CD4-positive, CD25-positive, alpha-beta regulatory T cell (primary cell): ENCODE data around the gene ALDH2. TPM values are rescaled to one million over a fixed set of nuclear protein-coding genes. Genes with fewer than 3 reads are reported as not detected.

Source experiments
- ATAC-seq, 2 donors: fragments of 150-1000 bp; cut with Tn5 transposase; one replicate each; pipeline ENCODE4 v1.10.0; 2021; ENCODE audit warnings: low read depth in 2 of 2, moderate number of reproducible peaks in 2 of 2, moderate library complexity in 1 of 2
- DNase-seq, 3 donors: peaks; one replicate each; pipeline versions ENCODE4 v3.0.0 to v3.0.0-alpha.2; 2012 to 2022; ENCODE audit warnings: mixed read lengths in 1 of 3
- H3K27ac ChIP-seq: one replicate; pipeline ENCODE4 v1.7.0; 2013; ENCODE audit warnings: mild to moderate bottlenecking, low read length; ENCODE audit not compliant: insufficient read depth, poor library complexity, severe bottlenecking
- H3K27me3 ChIP-seq: one replicate; pipeline ENCODE4 v1.7.0; 2013; ENCODE audit warnings: low read length; ENCODE audit not compliant: control insufficient read depth, insufficient read depth
- H3K36me3 ChIP-seq: one replicate; pipeline ENCODE4 v1.7.0; 2013; ENCODE audit warnings: mild to moderate bottlenecking, low read length, moderate library complexity; ENCODE audit not compliant: control insufficient read depth, insufficient read depth
- H3K4me1 ChIP-seq: 2 replicates; pipeline ENCODE4 v1.7.0; 2013; ENCODE audit warnings: mild to moderate bottlenecking, low read length; ENCODE audit not compliant: insufficient read depth, control insufficient read depth, poor library complexity, severe bottlenecking
- H3K4me3 ChIP-seq: one replicate; pipeline ENCODE4 v1.7.0; 2013; ENCODE audit warnings: low read depth, mild to moderate bottlenecking, low read length, moderate library complexity
- H3K9me3 ChIP-seq, 2 experiments: 1 replicate in 1 of 2; 2 replicates in 1 of 2; pipeline ENCODE4 v1.7.0; 2013; ENCODE audit warnings: low read length in 2 of 2, mild to moderate bottlenecking in 1 of 2, moderate library complexity in 1 of 2; ENCODE audit not compliant: control insufficient read depth in 2 of 2
- H3K27ac Mint-ChIP-seq, 3 donors: one replicate each; pipeline ENCODE4 v1.8.0; 2020 to 2022; ENCODE audit warnings: mild to moderate bottlenecking in 3 of 3, mixed read lengths in 3 of 3, moderate library complexity in 2 of 3
- H3K27me3 Mint-ChIP-seq: one replicate; pipeline ENCODE4 v1.8.0; 2022; ENCODE audit warnings: mild to moderate bottlenecking, mixed read lengths
- H3K36me3 Mint-ChIP-seq: one replicate; pipeline ENCODE4 v1.8.0; 2020; ENCODE audit warnings: mixed read lengths
- H3K4me1 Mint-ChIP-seq, 4 donors: one replicate each; pipeline ENCODE4 v1.8.0; 2020 to 2022; ENCODE audit warnings: mixed read lengths in 4 of 4, mild to moderate bottlenecking in 1 of 4
- H3K4me3 Mint-ChIP-seq, 4 donors: one replicate each; pipeline ENCODE4 v1.8.0; 2020 to 2022; ENCODE audit warnings: mild to moderate bottlenecking in 4 of 4, mixed read lengths in 4 of 4, moderate library complexity in 3 of 4
- H3K9me3 Mint-ChIP-seq, 7 donors: one replicate each; pipeline ENCODE4 v1.8.0; 2020 to 2022; ENCODE audit warnings: mixed read lengths in 7 of 7, mild to moderate bottlenecking in 3 of 7, moderate library complexity in 2 of 7
- polyA plus RNA-seq, 4 donors: library from polyadenylated mRNA; unstranded; fragments of 300-500 nt; fragmentation: Illumina TruSeq; gene quantifications; one replicate each; pipeline ENCODE4 v1.2.3, GENCODE V29; 2021
- total RNA-seq: library from RNA; stranded (reverse); gene quantifications from one replicate; pipeline ENCODE4 v1.2.3, GENCODE V29; 2022

The ALDH2 gene
- total and polyA plus RNA-seq, 5 donors from 2014 or later, result 0.02 to 1.7 (median 0.35) TPM

DNA sequence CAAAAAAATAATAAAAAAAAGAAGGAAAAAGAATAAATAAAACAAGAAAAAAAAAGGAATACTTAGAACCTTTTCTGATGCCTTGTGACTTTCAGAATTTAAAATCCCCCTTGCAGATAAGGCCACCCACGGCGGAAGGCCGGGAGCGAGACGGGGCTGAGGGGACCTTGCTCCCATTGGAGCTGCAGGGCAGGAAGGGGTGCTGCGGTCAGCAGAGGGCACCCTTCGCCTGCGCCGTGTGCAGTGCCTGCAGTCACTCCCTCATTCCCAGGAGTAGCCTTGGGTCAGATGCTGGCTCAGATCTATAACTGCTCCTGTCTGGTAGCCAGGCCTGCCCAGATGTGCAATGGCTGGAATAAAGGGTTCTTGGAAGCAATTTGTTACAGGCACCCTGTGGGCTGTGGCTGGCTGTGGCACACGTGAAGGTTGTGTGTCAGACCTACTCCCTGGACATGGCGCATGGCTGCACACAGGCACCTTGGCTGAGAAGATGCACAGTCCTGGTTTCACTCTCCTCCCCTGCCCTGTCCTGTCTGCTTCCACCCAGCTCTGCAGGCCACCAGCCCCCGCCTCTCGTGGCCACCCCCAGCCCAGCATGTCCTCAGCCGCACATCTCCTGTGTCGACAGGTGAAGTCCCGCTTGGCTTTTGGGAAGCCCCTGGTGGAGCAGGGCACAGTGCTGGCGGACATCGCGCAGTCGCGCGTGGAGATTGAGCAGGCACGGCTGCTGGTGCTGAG, 13.4 kb upstream of the ALDH2 start:
- no peaks in the 10 kb centered on the region for H3K27me3 Mint-ChIP-seq
- H3K9me3 ChIP-seq, result no peaks in the 10 kb centered on the region
- no peak overlapping the region for H3K27ac Mint-ChIP-seq
- no peaks in the 10 kb centered on the region for H3K4me1 ChIP-seq
- H3K4me1 Mint-ChIP-seq, result peaks cover 0 to 2% (median 0%) of the 10 kb centered on the region in 4 donors
- H3K4me3 Mint-ChIP-seq, result no peak overlapping the region
- H3K27me3 ChIP-seq, result no peaks in the 10 kb centered on the region
- H3K36me3 Mint-ChIP-seq, result peaks cover 13% of the 10 kb centered on the region
- ATAC-seq, result no peak
- DNase-seq, result no peak
- peaks cover 28% of the 10 kb centered on the region for H3K36me3 ChIP-seq
- no peak overlapping the region for H3K4me3 ChIP-seq
- H3K27ac ChIP-seq, result no peak overlapping the region
- no peaks in the 10 kb centered on the region for H3K9me3 Mint-ChIP-seq

DNA sequence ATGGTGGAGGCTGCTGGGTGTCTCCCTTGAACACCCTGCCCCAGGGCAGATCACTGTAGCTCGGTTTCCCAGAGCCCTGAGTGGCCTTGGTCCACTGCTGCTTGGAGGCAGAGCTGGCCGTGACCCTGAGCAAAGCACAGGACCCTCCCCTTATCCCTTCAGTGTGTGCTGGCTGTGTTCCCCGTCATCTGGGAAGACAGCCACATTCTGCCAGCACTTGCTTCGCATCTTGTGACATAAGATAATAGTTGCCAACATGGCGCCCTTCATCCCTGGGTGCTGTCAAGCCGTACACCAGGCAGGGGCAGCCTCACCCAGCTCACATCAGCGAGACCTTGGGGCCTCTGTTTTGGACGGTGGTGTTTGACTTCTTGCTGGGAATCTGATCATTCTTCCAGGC, 12.1 kb upstream of the ALDH2 start:
- DNase-seq, result no peak
- H3K27me3 ChIP-seq, result no peaks in the 10 kb centered on the region
- H3K9me3 Mint-ChIP-seq, result no peaks in the 10 kb centered on the region
- H3K4me3 Mint-ChIP-seq, result no peak overlapping the region
- ATAC-seq, result no peak
- no peaks in the 10 kb centered on the region for H3K9me3 ChIP-seq
- no peak overlapping the region for H3K27ac ChIP-seq
- no peaks in the 10 kb centered on the region for H3K4me1 ChIP-seq
- peaks cover 0 to 2% (median 0%) of the 10 kb centered on the region in 4 donors for H3K4me1 Mint-ChIP-seq
- H3K27me3 Mint-ChIP-seq, result no peaks in the 10 kb centered on the region
- H3K4me3 ChIP-seq, result no peak overlapping the region
- peaks cover 8% of the 10 kb centered on the region for H3K36me3 Mint-ChIP-seq
- peaks cover 20% of the 10 kb centered on the region for H3K36me3 ChIP-seq
- H3K27ac Mint-ChIP-seq, result no peak overlapping the region

DNA sequence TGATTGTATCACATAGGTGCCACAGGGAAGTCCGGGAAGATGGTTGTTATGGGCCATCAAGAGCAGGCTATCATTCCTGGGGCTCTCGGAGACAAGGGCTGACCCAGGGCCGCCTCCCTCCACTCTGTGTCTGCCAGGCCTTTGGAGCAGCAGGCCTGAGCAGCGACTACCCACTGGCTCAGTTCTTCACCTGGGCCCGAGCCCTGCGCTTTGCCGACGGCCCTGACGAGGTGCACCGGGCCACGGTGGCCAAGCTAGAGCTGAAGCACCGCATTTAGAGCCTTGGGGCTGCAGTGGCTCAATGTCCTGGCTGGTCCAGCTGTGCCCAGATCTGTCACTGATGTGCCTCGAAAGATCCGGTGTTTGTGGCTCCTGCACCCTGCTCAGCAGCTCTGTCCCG, 10.5 kb upstream of the ALDH2 start:
- Histone ChIP-seq H3K27me3 (no peaks in the 10 kb centered on the region), H3K4me1 (no peaks in the 10 kb centered on the region), H3K36me3 (peaks cover 14% of the 10 kb centered on the region), H3K9me3 (no peaks in the 10 kb centered on the region), H3K27ac (no peak overlapping the region), H3K4me3 (no peak overlapping the region)
- Mint-ChIP-seq H3K36me3 (peaks cover 8% of the 10 kb centered on the region), H3K9me3 (no peaks in the 10 kb centered on the region), H3K4me3 (no peak overlapping the region), H3K4me1 (peaks cover 0 to 2% (median 0%) of the 10 kb centered on the region in 4 donors), H3K27ac (no peak overlapping the region), H3K27me3 (no peaks in the 10 kb centered on the region)
- DNase-seq (no peak), ATAC-seq (no peak)

DNA sequence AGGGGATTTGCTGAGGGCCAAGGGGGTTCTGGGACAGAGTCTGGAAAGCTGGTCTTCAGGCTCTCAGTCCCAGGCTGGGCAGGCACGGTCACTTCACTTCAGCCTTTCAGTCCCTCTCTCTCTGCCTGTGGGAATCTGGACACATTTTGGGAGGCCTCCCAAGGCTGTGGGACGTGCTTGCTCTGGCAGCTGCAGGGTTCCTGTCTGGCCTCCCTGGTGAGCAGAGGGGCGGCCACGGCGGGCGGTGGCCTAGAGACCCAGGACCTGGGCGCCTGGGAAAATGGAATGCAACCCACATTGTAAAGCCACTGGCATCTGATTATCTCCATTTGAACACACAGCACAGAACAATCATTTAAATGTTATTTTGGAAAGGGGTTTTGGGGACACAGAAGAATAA, 10.1 kb upstream of the ALDH2 start:
- Histone ChIP-seq H3K27me3 (no peaks in the 10 kb centered on the region), H3K4me1 (no peaks in the 10 kb centered on the region), H3K27ac (no peak overlapping the region), H3K36me3 (peaks cover 14% of the 10 kb centered on the region), H3K9me3 (no peaks in the 10 kb centered on the region), H3K4me3 (no peak overlapping the region)
- no peak for ATAC-seq
- DNase-seq, result no peak
- Mint-ChIP-seq H3K4me1 (peaks cover 0 to 2% (median 0%) of the 10 kb centered on the region in 4 donors), H3K9me3 (no peaks in the 10 kb centered on the region), H3K27me3 (no peaks in the 10 kb centered on the region), H3K36me3 (peaks cover 8% of the 10 kb centered on the region), H3K4me3 (no peak overlapping the region), H3K27ac (no peak overlapping the region)

DNA sequence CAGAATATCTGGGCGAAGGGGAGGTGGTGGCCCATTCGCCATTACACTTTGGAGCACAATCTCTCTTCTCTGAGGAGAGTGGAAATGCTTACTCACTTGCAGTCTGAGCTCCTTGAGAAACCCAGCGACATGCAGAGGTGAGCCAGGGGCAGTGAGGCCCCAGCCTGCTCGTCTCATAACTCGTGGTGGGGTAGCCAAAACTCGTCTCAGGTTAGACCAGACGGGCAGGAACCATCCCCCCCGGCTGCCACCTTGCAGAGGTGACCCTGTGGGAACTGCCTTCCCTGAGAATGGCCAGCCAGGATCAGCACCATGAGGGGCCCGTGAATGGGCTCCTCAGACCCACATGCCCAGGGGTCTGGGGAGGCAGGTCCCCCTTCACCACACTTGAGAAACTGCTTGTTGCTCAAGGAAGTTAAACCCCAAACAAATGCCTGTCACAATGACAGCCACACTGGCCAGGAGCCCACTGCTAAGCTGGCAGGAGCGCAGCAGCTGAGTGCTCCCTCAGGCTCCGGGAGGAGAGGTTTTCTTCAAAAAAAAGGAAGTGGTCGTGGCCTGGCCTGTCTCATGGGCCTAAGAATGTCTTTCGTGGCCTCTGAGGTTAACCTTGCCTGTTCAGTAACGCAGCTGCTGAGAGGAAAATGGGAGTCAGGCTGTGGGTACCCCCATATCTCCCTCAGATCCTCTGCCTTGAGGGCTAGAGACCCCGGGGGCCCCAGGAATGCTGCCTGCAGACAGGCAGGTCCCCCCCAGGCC, 9.2 kb upstream of the ALDH2 start:
- Mint-ChIP-seq H3K9me3 (no peaks in the 10 kb centered on the region), H3K27ac (peak overlapping the region in 1 of 3 donors; percentile 15), H3K36me3 (peaks cover 8% of the 10 kb centered on the region), H3K4me1 (peaks cover 0 to 2% (median under 1%) of the 10 kb centered on the region in 4 donors), H3K27me3 (peaks cover 4% of the 10 kb centered on the region), H3K4me3 (no peak overlapping the region)
- no peaks in the 10 kb centered on the region for H3K4me1 ChIP-seq
- no peaks in the 10 kb centered on the region for H3K27me3 ChIP-seq
- ATAC-seq (peak in 1 of 2 donors; percentile 40), DNase-seq (peak in 1 of 3 donors; percentile 24)
- no peaks in the 10 kb centered on the region for H3K9me3 ChIP-seq
- H3K4me3 ChIP-seq, result no peak overlapping the region
- peaks cover 14% of the 10 kb centered on the region for H3K36me3 ChIP-seq
- no peak overlapping the region for H3K27ac ChIP-seq

DNA sequence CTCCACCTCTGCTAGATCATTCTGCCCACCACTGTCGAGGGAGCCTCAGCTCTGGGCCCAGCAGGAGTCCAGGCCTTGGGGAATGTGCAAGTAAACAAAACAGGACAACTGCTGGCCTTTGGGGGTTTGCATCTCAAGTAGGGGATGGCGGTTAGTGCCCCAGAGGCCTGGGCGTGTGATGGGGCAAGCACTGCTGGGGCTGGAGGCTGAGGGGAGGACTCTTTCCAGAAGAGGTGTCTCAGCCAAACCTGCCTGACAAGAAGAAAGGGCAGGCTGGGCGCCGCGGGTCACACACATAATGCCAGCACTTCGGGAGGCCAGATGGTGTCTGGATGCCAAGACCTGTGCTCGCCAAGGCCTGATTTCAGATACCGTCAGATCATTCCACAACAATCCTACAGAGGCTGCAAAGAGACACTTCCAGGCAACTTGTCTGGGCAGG, 8.6 kb upstream of the ALDH2 start:
- no peaks in the 10 kb centered on the region for H3K9me3 Mint-ChIP-seq
- no peak for ATAC-seq
- H3K4me3 Mint-ChIP-seq, result no peak overlapping the region
- Histone ChIP-seq H3K27me3 (no peaks in the 10 kb centered on the region), H3K27ac (no peak overlapping the region), H3K36me3 (peaks cover 14% of the 10 kb centered on the region), H3K4me1 (no peaks in the 10 kb centered on the region), H3K9me3 (no peaks in the 10 kb centered on the region), H3K4me3 (no peak overlapping the region)
- peaks cover 8% of the 10 kb centered on the region for H3K36me3 Mint-ChIP-seq
- DNase-seq, result no peak
- H3K4me1 Mint-ChIP-seq, result peaks cover 0 to 4% (median under 1%) of the 10 kb centered on the region in 4 donors
- no peak overlapping the region for H3K27ac Mint-ChIP-seq
- peaks cover 5% of the 10 kb centered on the region for H3K27me3 Mint-ChIP-seq

DNA sequence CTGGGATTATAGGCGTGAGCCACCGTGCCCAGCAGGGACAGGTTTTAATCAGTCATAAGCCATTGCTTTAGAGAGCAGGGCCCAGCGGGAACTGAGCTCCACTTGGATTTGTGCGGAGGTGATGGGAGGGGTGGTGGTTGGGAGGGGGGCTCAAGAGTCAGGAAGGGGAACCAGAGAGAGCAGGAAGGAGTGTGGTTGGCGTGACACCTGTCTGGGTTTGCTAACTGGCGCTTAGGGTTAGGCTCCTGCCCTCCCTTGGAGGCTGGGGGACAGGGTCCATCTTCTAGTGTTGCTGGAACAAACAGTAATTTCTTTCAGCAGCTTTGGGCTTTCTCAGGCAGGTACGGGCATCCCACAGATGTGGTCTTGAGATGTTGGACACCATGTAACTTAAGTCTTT, 7.5 kb upstream of the ALDH2 start:
- Mint-ChIP-seq H3K27ac (peak overlapping the region in 1 of 3 donors; percentile 29), H3K36me3 (peaks cover 8% of the 10 kb centered on the region), H3K4me3 (no peak overlapping the region), H3K4me1 (peaks cover 0 to 4% (median under 1%) of the 10 kb centered on the region in 4 donors), H3K9me3 (peaks cover 0 to 3% (median 0%) of the 10 kb centered on the region in 7 donors), H3K27me3 (peaks cover 12% of the 10 kb centered on the region)
- Histone ChIP-seq H3K27ac (no peak overlapping the region), H3K4me3 (no peak overlapping the region), H3K36me3 (peaks cover 9% of the 10 kb centered on the region), H3K9me3 (no peaks in the 10 kb centered on the region), H3K27me3 (no peaks in the 10 kb centered on the region), H3K4me1 (no peaks in the 10 kb centered on the region)
- no peak for DNase-seq
- ATAC-seq, result no peak
